HG02884 (cell line): ENCODE measurements around the gene TADA2B.

Experiments used
- ATAC-seq: cut with Tn5 transposase; IDR thresholded peaks from one replicate; pipeline ENCODE4 v1.9.1; 2021; ENCODE audit warnings: mild to moderate bottlenecking, moderate library complexity; ENCODE audit not compliant: unreplicated experiment

Gene TADA2B

GRCh38 chr4:7037425-7037824, 5.7 kb upstream of the TADA2B start:
- ATAC-seq = no peak

GRCh38 chr4:7040765-7041164, 2.4 kb upstream of the TADA2B start:
- ATAC-seq = no peak

- ATAC-seq = no peak
These were observed 1.9 kb upstream of the TADA2B start for GRCh38 chr4:7041246-7041645.

- ATAC-seq = no peak
These were observed 1.2 kb upstream of the TADA2B start for GRCh38 chr4:7041801-7042502.

GRCh38 chr4:7042503-7043283, 479 bp upstream of the TADA2B start:
- peak; percentile 76 for ATAC-seq

GRCh38 chr4:7044137-7044930, 1.2 kb downstream of the TADA2B start:
- ATAC-seq = no peak

GRCh38 chr4:7045553-7045952, 2.4 kb downstream of the TADA2B start:
- no peak for ATAC-seq

- no peak for ATAC-seq
These were observed 3.1 kb downstream of the TADA2B start for GRCh38 chr4:7045961-7046921.

- no peak for ATAC-seq
These were observed 3.8 kb downstream of the TADA2B start for GRCh38 chr4:7046971-7047370.

GRCh38 chr4:7048642-7049041, 5.5 kb downstream of the TADA2B start:
- no peak for ATAC-seq

GRCh38 chr4:7049295-7049694, 6.1 kb downstream of the TADA2B start:
- ATAC-seq = no peak

- no peak for ATAC-seq
These were observed 6.6 kb downstream of the TADA2B start for GRCh38 chr4:7049739-7050138.

GRCh38 chr4:7050481-7051143, 7.4 kb downstream of the TADA2B start:
- ATAC-seq = no peak

GRCh38 chr4:7051144-7051495, 7.9 kb downstream of the TADA2B start:
- no peak for ATAC-seq

- ATAC-seq = no peak
These were observed 8.7 kb downstream of the TADA2B start for GRCh38 chr4:7051905-7052304.

GRCh38 chr4:7052313-7052712, 9.1 kb downstream of the TADA2B start:
- ATAC-seq = no peak

- ATAC-seq = no peak
These were observed 9.9 kb downstream of the TADA2B start for GRCh38 chr4:7052923-7053715.

GRCh38 chr4:7054106-7054880, 11.1 kb downstream of the TADA2B start:
- no peak for ATAC-seq
